OCI-LY3 (cell line): Measurements from ENCODE around the gene PAF1.

ENCODE experiments used
- H2AFZ ChIP-seq: fragments of 200-600, 300-600 bp; shearing (Covaris generic); 2 replicates; pipeline ENCODE4 v1.6.0; 2014; ENCODE audit warnings: antibody characterized with exemption, low read depth, low read length
- H3K27ac ChIP-seq: fragments of 200-600, 300-600 bp; sonication (generic); 2 replicates; pipeline ENCODE4 v1.5.1; 2014; ENCODE audit warnings: mild to moderate bottlenecking, low read length, moderate library complexity, mixed read lengths
- H3K27me3 ChIP-seq: fragments of 200-600, 300-600 bp; sonication (generic); 2 replicates; pipeline ENCODE4 v1.6.1; 2014; ENCODE audit warnings: low read depth, low read length, mixed read lengths
- H3K36me3 ChIP-seq: fragments of 200-600, 300-600 bp; sonication (generic); replicated peaks from 2 replicates; pipeline ENCODE3; 2014; ENCODE audit warnings: low read depth, low read length, mixed read lengths
- H3K4me1 ChIP-seq: fragments of 300-600, 200-600 bp; sonication (generic); 2 replicates; pipeline ENCODE4 v1.6.1; 2014; ENCODE audit warnings: low read length, mixed read lengths
- H3K4me2 ChIP-seq: fragments of 200-600, 300-600 bp; sonication (generic); 2 replicates; pipeline ENCODE4 v1.6.1; 2014; ENCODE audit warnings: low read length, mixed read lengths
- H3K4me3 ChIP-seq: fragments of 300-600, 200-600 bp; sonication (generic); 2 replicates; pipeline ENCODE4 v1.5.1; 2014; ENCODE audit warnings: antibody characterized with exemption, mild to moderate bottlenecking, low read length, moderate library complexity
- H3K79me2 ChIP-seq: fragments of 300-600, 200-600 bp; shearing (Covaris generic); 2 replicates; pipeline ENCODE4 v1.6.1; 2014; ENCODE audit warnings: mild to moderate bottlenecking, low read length, mixed read lengths
- H3K9ac ChIP-seq: fragments of 300-600, 200-600 bp; shearing (Covaris generic); 2 replicates; pipeline ENCODE4 v1.6.0; 2014; ENCODE audit warnings: mild to moderate bottlenecking, low read length, moderate library complexity
- H3K9me3 ChIP-seq: fragments of 200-600, 300-600 bp; shearing (Covaris generic); 2 replicates; pipeline ENCODE4 v1.6.1; 2014; ENCODE audit warnings: low read length, mixed read lengths; ENCODE audit not compliant: insufficient read depth
- H4K20me1 ChIP-seq: fragments of 200-600, 300-600 bp; sonication (generic); 2 replicates; pipeline ENCODE4 v1.6.1; 2016; ENCODE audit warnings: low read length, mixed read lengths; ENCODE audit not compliant: insufficient read depth
- CTCF ChIP-seq: fragments of 200-600, 300-600 bp; sonication (generic); IDR thresholded peaks from 2 replicates; pipeline ENCODE4 v1.5.1; 2014; ENCODE audit warnings: antibody characterized with exemption, low read length, low read depth
- EZH2phosphoT487 ChIP-seq: fragments of 200-600 bp; shearing (Covaris generic); IDR thresholded peaks from 2 replicates; pipeline ENCODE4 v1.6.1; 2018; ENCODE audit warnings: antibody characterized with exemption, mixed run types, low read depth

The PAF1 gene

GRCh38 chr19:39360599-39360998 is 30.3 kb downstream of the PAF1 start:
- peaks cover 7% of the 10 kb centered on the region; the same call in 1 of the 2 replicates for H4K20me1 ChIP-seq
- no peak overlapping the region for H3K27ac ChIP-seq
- no peaks in the 10 kb centered on the region for H3K9me3 ChIP-seq
- no peaks in the 10 kb centered on the region for H3K27me3 ChIP-seq
- H2AFZ ChIP-seq = no peak overlapping the region
- peaks cover 7% of the 10 kb centered on the region; the same call in 1 of the 2 replicates for H3K4me1 ChIP-seq
- H3K4me3 ChIP-seq = no peak overlapping the region
- no peak for TF ChIP-seq EZH2phosphoT487
- no peak for TF ChIP-seq CTCF
- H3K4me2 ChIP-seq = no peak overlapping the region
- no peak overlapping the region for H3K9ac ChIP-seq
- H3K36me3 ChIP-seq = peaks cover 78% of the 10 kb centered on the region
- H3K79me2 ChIP-seq = no peaks in the 10 kb centered on the region

GRCh38 chr19:39359026-39359425 is 31.9 kb downstream of the PAF1 start:
- Histone ChIP-seq H3K9me3 (no peaks in the 10 kb centered on the region), H3K27me3 (no peaks in the 10 kb centered on the region), H3K9ac (no peak overlapping the region), H3K4me2 (no peak overlapping the region), H3K4me3 (no peak overlapping the region), H3K36me3 (peaks cover 82% of the 10 kb centered on the region), H4K20me1 (peaks cover 7% of the 10 kb centered on the region; the same call in 1 of the 2 replicates), H3K4me1 (peaks cover 7% of the 10 kb centered on the region; the same call in 1 of the 2 replicates), H3K79me2 (no peaks in the 10 kb centered on the region), H3K27ac (no peak overlapping the region), H2AFZ (no peak overlapping the region)
- TF ChIP-seq EZH2phosphoT487 (no peak), CTCF (no peak)

- Histone ChIP-seq H2AFZ (no peak overlapping the region), H3K4me2 (no peak overlapping the region), H4K20me1 (no peaks in the 10 kb centered on the region), H3K9ac (no peak overlapping the region), H3K4me1 (peaks cover 6% of the 10 kb centered on the region), H3K27me3 (no peaks in the 10 kb centered on the region), H3K79me2 (peaks cover 9% of the 10 kb centered on the region), H3K27ac (no peak overlapping the region), H3K36me3 (peaks cover 76% of the 10 kb centered on the region), H3K9me3 (no peaks in the 10 kb centered on the region), H3K4me3 (no peak overlapping the region)
- TF ChIP-seq CTCF (no peak), EZH2phosphoT487 (no peak)
Observed at GRCh38 chr19:39356647-39357046, 34.3 kb downstream of the PAF1 start.

GRCh38 chr19:39356073-39356472 is 34.8 kb downstream of the PAF1 start:
- no peak overlapping the region for H3K4me2 ChIP-seq
- H3K79me2 ChIP-seq = peaks cover 12% of the 10 kb centered on the region

More at GRCh38 chr19:39356073-39356472, 34.8 kb downstream of the PAF1 start:
- no peak overlapping the region for H2AFZ ChIP-seq
- no peaks in the 10 kb centered on the region for H4K20me1 ChIP-seq
- no peak overlapping the region for H3K4me3 ChIP-seq
- H3K4me1 ChIP-seq = peaks cover 12% of the 10 kb centered on the region
- H3K27ac ChIP-seq = no peak overlapping the region
- H3K27me3 ChIP-seq = no peaks in the 10 kb centered on the region
- H3K36me3 ChIP-seq = peaks cover 76% of the 10 kb centered on the region
- no peak overlapping the region for H3K9ac ChIP-seq
- H3K9me3 ChIP-seq = no peaks in the 10 kb centered on the region
- TF ChIP-seq CTCF (no peak), EZH2phosphoT487 (no peak)
